ENCODE data around the gene SCOC. TPM values are rescaled to one million over a fixed set of nuclear protein-coding genes. Genes with fewer than 3 reads are reported as not detected.

SCOC gene
- total RNA-seq, 4 donors from 2014 or later, result 43.7 to 93.0 (median 68.2) TPM

DNA sequence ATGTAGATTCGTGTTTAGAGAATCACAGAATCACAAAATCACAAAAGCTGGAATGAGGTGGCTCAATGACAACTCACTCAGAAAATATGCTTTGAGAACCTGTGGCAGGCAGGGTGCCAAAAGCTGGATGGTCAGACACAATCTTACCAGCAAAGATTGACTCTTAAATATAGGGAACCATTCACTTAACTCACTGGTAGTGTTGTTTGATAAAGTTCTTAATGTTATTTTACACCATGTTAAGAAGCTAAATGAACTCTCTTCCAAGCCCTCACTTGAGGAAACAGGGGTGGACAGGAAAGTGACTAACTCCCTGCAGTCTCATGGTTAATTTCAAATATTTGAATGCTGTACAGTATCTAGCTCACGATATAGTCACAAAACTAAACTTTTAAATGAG lies 5.7 kb upstream of the SCOC start:
- no peak overlapping the region for H3K4me3 ChIP-seq
- H3K36me3 ChIP-seq, result no peaks in the 10 kb centered on the region
- 46 to 78% methylated on average over 2 of the region's 2 CpGs for WGBS, 2 donors (ENCODE audit: low coverage in 1 of 2)
- no peak overlapping the region for H3K27ac ChIP-seq
- peaks cover 0 to 5% (median 4%) of the 10 kb centered on the region in 3 donors for H3K4me1 ChIP-seq
- H3K27me3 ChIP-seq, result no peaks in the 10 kb centered on the region
- TF ChIP-seq POLR2AphosphoS5 (IDR thresholded peaks at IDR 0.05), result no peak
- TF ChIP-seq, protein P1, sequence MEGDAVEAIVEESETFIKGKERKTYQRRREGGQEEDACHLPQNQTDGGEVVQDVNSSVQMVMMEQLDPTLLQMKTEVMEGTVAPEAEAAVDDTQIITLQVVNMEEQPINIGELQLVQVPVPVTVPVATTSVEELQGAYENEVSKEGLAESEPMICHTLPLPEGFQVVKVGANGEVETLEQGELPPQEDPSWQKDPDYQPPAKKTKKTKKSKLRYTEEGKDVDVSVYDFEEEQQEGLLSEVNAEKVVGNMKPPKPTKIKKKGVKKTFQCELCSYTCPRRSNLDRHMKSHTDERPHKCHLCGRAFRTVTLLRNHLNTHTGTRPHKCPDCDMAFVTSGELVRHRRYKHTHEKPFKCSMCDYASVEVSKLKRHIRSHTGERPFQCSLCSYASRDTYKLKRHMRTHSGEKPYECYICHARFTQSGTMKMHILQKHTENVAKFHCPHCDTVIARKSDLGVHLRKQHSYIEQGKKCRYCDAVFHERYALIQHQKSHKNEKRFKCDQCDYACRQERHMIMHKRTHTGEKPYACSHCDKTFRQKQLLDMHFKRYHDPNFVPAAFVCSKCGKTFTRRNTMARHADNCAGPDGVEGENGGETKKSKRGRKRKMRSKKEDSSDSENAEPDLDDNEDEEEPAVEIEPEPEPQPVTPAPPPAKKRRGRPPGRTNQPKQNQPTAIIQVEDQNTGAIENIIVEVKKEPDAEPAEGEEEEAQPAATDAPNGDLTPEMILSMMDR (IDR thresholded peaks at IDR 0.05), result no peak
- TF ChIP-seq POLR2A (IDR thresholded peaks at IDR 0.05), result no peak
- no peak for ATAC-seq
- no peaks in the 10 kb centered on the region for H3K9me3 ChIP-seq

DNA sequence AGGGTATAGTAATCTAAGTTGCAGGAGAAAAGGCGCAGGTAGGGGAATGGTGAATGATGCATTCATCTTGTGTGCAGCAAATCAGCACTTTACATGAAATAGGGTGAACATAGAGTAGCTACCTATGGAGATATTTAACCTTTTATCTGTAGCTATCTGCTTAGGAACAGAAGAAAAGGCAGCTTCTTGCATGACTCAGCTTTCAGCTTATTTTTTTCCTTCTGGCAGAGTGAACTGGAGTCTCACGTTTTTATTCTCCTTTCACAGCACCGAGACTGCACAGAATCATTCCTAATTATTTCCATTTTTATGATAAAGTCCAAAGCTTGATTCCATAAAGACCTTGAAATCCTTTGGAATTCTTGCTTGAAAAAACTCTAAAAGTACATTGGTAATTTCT lies 4.8 kb upstream of the SCOC start:
- Histone ChIP-seq H3K36me3 (no peaks in the 10 kb centered on the region), H3K4me3 (no peak overlapping the region), H3K27ac (no peak overlapping the region), H3K4me1 (peaks cover 0 to 5% (median 4%) of the 10 kb centered on the region in 3 donors), H3K9me3 (no peaks in the 10 kb centered on the region), H3K27me3 (no peaks in the 10 kb centered on the region)
- ATAC-seq, result no peak
- TF ChIP-seq, protein P1 (IDR thresholded peaks at IDR 0.05), result no peak
- TF ChIP-seq POLR2A (IDR thresholded peaks at IDR 0.05) (no peak), EP300 (IDR thresholded peaks at IDR 0.05) (no peak), POLR2AphosphoS5 (IDR thresholded peaks at IDR 0.05) (no peak)
- WGBS, 2 donors (ENCODE audit: low coverage in 1 of 2), result 61 to 62% methylated on average over 3 of the region's 3 CpGs

DNA sequence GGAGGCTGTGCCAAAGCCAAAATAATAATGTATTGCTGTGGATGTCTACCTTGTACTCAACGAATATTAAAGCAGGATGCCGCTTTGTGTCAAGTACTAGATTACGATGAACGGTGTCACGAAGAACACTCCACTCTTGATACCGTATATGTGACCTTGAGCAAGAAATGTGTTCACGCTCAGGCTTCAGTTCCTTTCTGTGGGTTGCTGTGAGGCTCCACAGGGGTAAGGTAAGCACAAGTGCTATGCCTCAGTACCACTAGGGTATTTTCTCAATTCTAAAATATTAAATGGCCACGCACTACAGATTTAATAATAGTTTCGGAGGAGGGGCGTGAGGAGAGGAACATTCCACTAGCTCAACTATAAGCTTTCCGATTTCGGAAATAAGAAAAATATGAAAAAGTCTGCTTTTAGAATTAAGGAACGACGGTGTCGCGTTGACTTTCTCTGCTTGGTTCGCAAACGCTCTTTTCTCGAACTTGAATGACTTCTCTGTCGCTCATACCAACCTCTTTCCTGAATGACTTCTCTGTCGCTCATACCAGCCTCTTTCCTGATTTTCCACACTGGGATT lies 607 bp upstream of the SCOC start:
- Histone ChIP-seq H3K36me3 (no peaks in the 10 kb centered on the region), H3K27me3 (no peaks in the 10 kb centered on the region), H3K9me3 (no peaks in the 10 kb centered on the region), H3K27ac (peak overlapping the region; percentile 86 to 96 (median 92)), H3K4me1 (peaks cover 8 to 44% (median 14%) of the 10 kb centered on the region in 3 donors), H3K4me3 (peak overlapping the region; percentile 63 to 79)
- 1% methylated on average over 20 to 21 of the region's 21 CpGs for WGBS, 2 donors (ENCODE audit: low coverage in 1 of 2)
- TF ChIP-seq, protein P1 (IDR thresholded peaks at IDR 0.05), result peak in 3 of 4 experiments; percentile 6 to 59 (median 57)
- TF ChIP-seq POLR2A (IDR thresholded peaks at IDR 0.05), result no peak
- no peak for ATAC-seq

DNA sequence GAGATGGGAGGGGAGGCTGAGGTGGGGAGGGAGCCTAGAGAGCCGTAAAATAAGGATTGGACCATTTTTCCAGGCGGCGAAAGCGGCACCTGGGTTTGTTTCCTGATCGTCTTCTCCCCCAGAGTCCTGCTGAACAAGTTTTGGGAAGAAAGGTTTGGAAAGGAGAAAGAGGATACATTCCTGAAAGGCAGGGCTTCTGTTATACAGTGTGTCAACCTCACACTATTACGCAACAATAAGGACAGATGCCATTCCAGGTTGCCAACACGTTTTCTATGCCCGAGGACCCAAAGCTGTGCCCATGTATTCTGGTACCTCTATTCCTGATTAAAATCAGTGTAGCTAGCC lies 658 bp downstream of the SCOC start:
- Histone ChIP-seq H3K36me3 (no peaks in the 10 kb centered on the region), H3K4me1 (peaks cover 8 to 44% (median 14%) of the 10 kb centered on the region in 3 donors), H3K4me3 (peak overlapping the region; percentile 72 to 79), H3K27ac (peak overlapping the region; percentile 83 to 96 (median 94)), H3K9me3 (no peaks in the 10 kb centered on the region), H3K27me3 (no peaks in the 10 kb centered on the region)
- WGBS, 2 donors (ENCODE audit: low coverage in 1 of 2), result 4% methylated on average over 8 of the region's 8 CpGs; no CpG with 5 or more reads in 1 of the 2 donors
- ATAC-seq, result no peak
- no peak for TF ChIP-seq EP300 (IDR thresholded peaks at IDR 0.05)
- no peak for TF ChIP-seq POLR2AphosphoS5 (IDR thresholded peaks at IDR 0.05)
- TF ChIP-seq, protein P1 (IDR thresholded peaks at IDR 0.05), result no peak
- no peak for TF ChIP-seq POLR2A (IDR thresholded peaks at IDR 0.05)

DNA sequence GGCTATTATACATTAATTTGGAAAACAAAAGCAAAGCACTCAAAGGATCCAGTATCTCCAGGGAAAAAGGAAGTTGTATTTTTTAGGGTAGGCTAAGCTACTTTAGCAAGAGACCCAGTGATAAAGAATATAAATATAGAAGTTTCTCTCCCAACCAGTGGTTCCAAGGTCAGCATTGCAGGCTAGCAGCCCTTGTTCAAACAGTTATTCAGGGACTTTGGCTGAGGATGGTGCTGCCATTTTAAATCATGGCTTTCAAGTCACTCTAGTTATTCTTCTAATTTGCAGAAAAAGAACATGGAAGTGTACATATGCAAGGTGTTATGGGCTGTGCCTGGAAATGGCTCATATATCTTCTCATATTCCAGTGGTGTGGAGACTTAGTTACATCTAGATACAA lies 9.3 kb downstream of the SCOC start:
- Histone ChIP-seq H3K27me3 (no peaks in the 10 kb centered on the region), H3K4me3 (no peak overlapping the region), H3K4me1 (peaks cover 0 to under 1% (median 0%) of the 10 kb centered on the region in 3 donors), H3K36me3 (peaks cover 0 to 29% of the 10 kb centered on the region in 2 donors), H3K9me3 (no peaks in the 10 kb centered on the region), H3K27ac (no peak overlapping the region)
- no peak for ATAC-seq
- TF ChIP-seq, protein P1 (IDR thresholded peaks at IDR 0.05), result no peak
- TF ChIP-seq EP300 (IDR thresholded peaks at IDR 0.05) (no peak), POLR2A (IDR thresholded peaks at IDR 0.05) (no peak), POLR2AphosphoS5 (IDR thresholded peaks at IDR 0.05) (no peak)
